Loucy (cell line): ENCODE data around the gene HCFC1.

Experiments used
- CTCF ChIP-seq: fragments of 200-600 bp; sonication (generic); conservative IDR thresholded peaks from 2 replicates; pipeline ENCODE4 v1.5.1; 2014; ENCODE audit warnings: mild to moderate bottlenecking, antibody characterized with exemption, low read length
- EZH2phosphoT487 ChIP-seq: fragments of 200-600 bp; IDR thresholded peaks from 2 replicates; pipeline ENCODE4 v1.6.1; 2018; ENCODE audit warnings: antibody characterized with exemption, mild to moderate bottlenecking, moderate library complexity, borderline replicate concordance

GRCh38 chrX:153953342-153953830 is 18.2 kb downstream of the HCFC1 start:
- TF ChIP-seq CTCF (peak; percentile 69), EZH2phosphoT487 (no peak)
